Left forelimb (tissue), 1 donor: ENCODE data around the gene CPNE8.

Experiments used
- DNase-seq: peaks from one replicate; pipeline ENCODE4 v3.0.0-alpha.2; 2018; ENCODE audit warnings: low spot score

Gene CPNE8

GRCh38 chr12:38905480-38906351 is at the start of gene CPNE8:
Gene CPNE8, minus strand, starts transcription at chr12:38905591. Its CDS starts 57 bp downstream, at chr12:38905534.
- DNase-seq, result no peak

GRCh38 chr12:38954238-38954873 is 49.0 kb upstream of the CPNE8 start:
- no peak for DNase-seq

- DNase-seq, result no peak
Measured at GRCh38 chr12:38949363-38949762, 44.0 kb upstream of the CPNE8 start.

- no peak for DNase-seq
Measured at GRCh38 chr12:38934686-38935085, 29.3 kb upstream of the CPNE8 start.

GRCh38 chr12:38934078-38934584 is 28.7 kb upstream of the CPNE8 start:
- DNase-seq, result no peak

GRCh38 chr12:38932320-38932719 is 26.9 kb upstream of the CPNE8 start:
- no peak for DNase-seq

- DNase-seq, result no peak
Measured at GRCh38 chr12:38931461-38931860, 26.1 kb upstream of the CPNE8 start.

GRCh38 chr12:38930990-38931389 is 25.6 kb upstream of the CPNE8 start:
- no peak for DNase-seq

GRCh38 chr12:38926501-38926900 is 21.1 kb upstream of the CPNE8 start:
- DNase-seq, result no peak

- no peak for DNase-seq
Measured at GRCh38 chr12:38921025-38921677, 15.8 kb upstream of the CPNE8 start.

- no peak for DNase-seq
Measured at GRCh38 chr12:38919191-38919590, 13.8 kb upstream of the CPNE8 start.

GRCh38 chr12:38915429-38916182 is 10.2 kb upstream of the CPNE8 start:
- DNase-seq, result no peak

GRCh38 chr12:38912116-38912515 is 6.7 kb upstream of the CPNE8 start:
- no peak for DNase-seq

- no peak for DNase-seq
Measured at GRCh38 chr12:38911611-38912010, 6.2 kb upstream of the CPNE8 start.

GRCh38 chr12:38907201-38907923 is 2.0 kb upstream of the CPNE8 start:
- no peak for DNase-seq

- peak; percentile 93 for DNase-seq
Measured at GRCh38 chr12:38906482-38907200, 1.2 kb upstream of the CPNE8 start.

- DNase-seq, result peak; percentile 90
Measured at GRCh38 chr12:38904537-38905479, 583 bp downstream of the CPNE8 start.

GRCh38 chr12:38903596-38903995 is 1.8 kb downstream of the CPNE8 start:
- DNase-seq, result no peak

GRCh38 chr12:38898001-38898684 is 7.2 kb downstream of the CPNE8 start:
- DNase-seq, result no peak
